Breast epithelium (tissue), 4 donors: ENCODE measurements around the gene LGALSL. TPM values are rescaled to one million over a fixed set of nuclear protein-coding genes. Genes with fewer than 3 reads are reported as not detected.
A peak's percentile ranks its signal among the peaks of the same experiment; 100 is the strongest.

Source experiments
- DNase-seq, 2 donors: peaks; one replicate each; pipeline ENCODE4 v3.0.0-alpha.2; 2019; ENCODE audit warnings: low spot score in 2 of 2
- H3K27ac ChIP-seq, 2 donors: fragments of 200-600 bp; sonication (generic) in 1 of 2; one replicate each; pipeline ENCODE4 v1.5.1; 2016 to 2019; ENCODE audit warnings: mild to moderate bottlenecking in 1 of 2
- H3K27me3 ChIP-seq, 2 donors: fragments of 200-600 bp; sonication (generic) in 1 of 2; one replicate each; pipeline versions ENCODE4 v1.5.1 to v1.6.0; 2017 to 2019; ENCODE audit warnings: control low read depth in 1 of 2, mild to moderate bottlenecking in 1 of 2
- H3K36me3 ChIP-seq: fragments of 200-600 bp; one replicate; pipeline ENCODE4 v1.5.1; 2019
- H3K4me1 ChIP-seq, 2 donors: fragments of 200-600 bp; sonication (generic); one replicate each; pipeline ENCODE4 v1.5.1; 2016 to 2019; ENCODE audit warnings: control low read depth in 1 of 2
- H3K4me3 ChIP-seq, 3 donors: fragments of 200-600 bp; sonication (generic); 1 replicate in 2 of 3; 2 replicates in 1 of 3; pipeline ENCODE4 v1.5.1; 2016 to 2019; ENCODE audit warnings: mild to moderate bottlenecking in 3 of 3, moderate library complexity in 2 of 3
- H3K9me3 ChIP-seq, 2 donors: fragments of 200-600 bp; sonication (generic) in 1 of 2; one replicate each; pipeline ENCODE4 v1.5.1; 2016 to 2019; ENCODE audit warnings: control low read depth in 1 of 2
- CTCF ChIP-seq, 3 donors: fragments of 450-650 bp; IDR thresholded peaks; one replicate each; pipeline ENCODE4 v1.5.1; 2016 to 2017; ENCODE audit warnings: antibody characterized with exemption in 3 of 3, mild to moderate bottlenecking in 3 of 3, moderate library complexity in 3 of 3
- POLR2A ChIP-seq: fragments of 450-650 bp; IDR thresholded peaks from one replicate; pipeline ENCODE4 v1.6.1; 2016; ENCODE audit warnings: antibody characterized with exemption, mild to moderate bottlenecking, moderate library complexity
- POLR2AphosphoS5 ChIP-seq, 3 donors: sonication (generic); formaldehyde crosslinking; IDR thresholded peaks; one replicate each; pipeline ENCODE4 v1.6.1; 2017; ENCODE audit warnings: antibody characterized with exemption in 3 of 3
- intact Hi-C: fragments of 100-400 bp; cut with DNase I; formaldehyde crosslinking; loops from one replicate; pipeline ENCODE4 v1.15.1; 2023; ENCODE audit warnings: low total_unique reads
- total RNA-seq, 3 donors: library from RNA; depleted of rRNA; stranded (reverse); fragments of >200 nt; gene quantifications; one replicate each; pipeline ENCODE4 v1.1.0, GENCODE V29; 2016

LGALSL gene
- total RNA-seq, 3 donors from 2014 or later, result 9.4 to 16.7 (median 16.5) TPM

- Histone ChIP-seq H3K27me3 (no peaks in the 10 kb centered on the region), H3K27ac (no peak overlapping the region), H3K4me1 (no peaks in the 10 kb centered on the region), H3K36me3 (no peaks in the 10 kb centered on the region), H3K4me3 (no peak overlapping the region), H3K9me3 (no peaks in the 10 kb centered on the region)
- TF ChIP-seq POLR2AphosphoS5 (IDR thresholded peaks at IDR 0.05) (no peak), CTCF (IDR thresholded peaks at IDR 0.05) (no peak), POLR2A (no peak)
- DNase-seq, result no peak
- intact Hi-C loops, result no loop called here
Observed at GRCh38 chr2:64451051-64451450, 2.9 kb upstream of the LGALSL start.

GRCh38 chr2:64454386-64455332, 697 bp downstream of the LGALSL start:
- TF ChIP-seq POLR2A (no peak), POLR2AphosphoS5 (IDR thresholded peaks at IDR 0.05) (peak in 1 of 3 donors; percentile 18)
- DNase-seq, result peak; percentile 35 to 56
- Histone ChIP-seq H3K36me3 (no peaks in the 10 kb centered on the region), H3K4me3 (peak overlapping the region; percentile 72 to 83 (median 83)), H3K4me1 (no peaks in the 10 kb centered on the region), H3K27me3 (no peaks in the 10 kb centered on the region), H3K27ac (peak overlapping the region; percentile 97 to 99), H3K9me3 (no peaks in the 10 kb centered on the region)
- intact Hi-C loops, result no loop called here

GRCh38 chr2:64455545-64455944, 1.6 kb downstream of the LGALSL start:
- H3K36me3 ChIP-seq, result no peaks in the 10 kb centered on the region

GRCh38 chr2:64456293-64456692, 2.3 kb downstream of the LGALSL start:
- H3K4me3 ChIP-seq, result no peak overlapping the region
- intact Hi-C loops, result no loop called here

More at GRCh38 chr2:64455545-64455944, 1.6 kb downstream of the LGALSL start:
- H3K27me3 ChIP-seq, result no peaks in the 10 kb centered on the region
- TF ChIP-seq CTCF (IDR thresholded peaks at IDR 0.05) (peak in 1 of 3 donors; percentile 8), POLR2A (no peak)
- H3K9me3 ChIP-seq, result no peaks in the 10 kb centered on the region
- peak overlapping the region; percentile 97 to 99 for H3K27ac ChIP-seq
- intact Hi-C loops, result no loop called here
- H3K4me1 ChIP-seq, result no peaks in the 10 kb centered on the region
- H3K4me3 ChIP-seq, result peak overlapping the region in 2 of 3 donors; percentile 83
- no peak for DNase-seq

GRCh38 chr2:64457524-64457923, 3.6 kb downstream of the LGALSL start:
- Histone ChIP-seq H3K27me3 (no peaks in the 10 kb centered on the region), H3K9me3 (no peaks in the 10 kb centered on the region), H3K4me1 (no peaks in the 10 kb centered on the region), H3K36me3 (no peaks in the 10 kb centered on the region), H3K4me3 (no peak overlapping the region), H3K27ac (no peak overlapping the region)
- intact Hi-C loops, result no loop called here
- DNase-seq, result no peak
- TF ChIP-seq CTCF (IDR thresholded peaks at IDR 0.05) (no peak), POLR2AphosphoS5 (IDR thresholded peaks at IDR 0.05) (no peak), POLR2A (no peak)

More at GRCh38 chr2:64456293-64456692, 2.3 kb downstream of the LGALSL start:
- no peak overlapping the region for H3K27ac ChIP-seq
- H3K36me3 ChIP-seq, result no peaks in the 10 kb centered on the region
- H3K4me1 ChIP-seq, result no peaks in the 10 kb centered on the region
- no peak for DNase-seq
- TF ChIP-seq CTCF (IDR thresholded peaks at IDR 0.05), result no peak
- no peak for TF ChIP-seq POLR2AphosphoS5 (IDR thresholded peaks at IDR 0.05)
- TF ChIP-seq POLR2A, result no peak
- H3K9me3 ChIP-seq, result no peaks in the 10 kb centered on the region
- H3K27me3 ChIP-seq, result no peaks in the 10 kb centered on the region
